Amniotic epithelial cell (primary cell): ENCODE data around the gene CCDC102B.
A peak's percentile ranks its signal among the peaks of the same experiment; 100 is the strongest.
"Not testable (repeated sequence)": the region's sequence is repeated elsewhere in the genome, so short reads cannot be mapped to it uniquely, and the experiment has no call there.

Source experiments
- DNase-seq: peaks from one replicate; pipeline ENCODE4 v3.0.0-alpha.2; 2010; ENCODE audit warnings: low read depth

CCDC102B gene

GRCh38 chr18:68797871-68798270 is at the start of gene CCDC102B:
Gene CCDC102B, plus strand, starts transcription at chr18:68798080. Its CDS starts 38,684 bp downstream, at chr18:68836764.
- peak; percentile 23 for DNase-seq

GRCh38 chr18:68757126-68757525 is 40.8 kb upstream of the CCDC102B start:
- DNase-seq, result no peak

- no peak for DNase-seq
Measured at GRCh38 chr18:68759308-68759707, 38.6 kb upstream of the CCDC102B start.

- no peak for DNase-seq
Measured at GRCh38 chr18:68763083-68763482, 34.8 kb upstream of the CCDC102B start.

- DNase-seq, result no peak
Measured at GRCh38 chr18:68764016-68764415, 33.9 kb upstream of the CCDC102B start.

GRCh38 chr18:68766433-68766832 is 31.4 kb upstream of the CCDC102B start:
- DNase-seq, result no peak

- no peak for DNase-seq
Measured at GRCh38 chr18:68769461-68769860, 28.4 kb upstream of the CCDC102B start.

- DNase-seq, result no peak
Measured at GRCh38 chr18:68772268-68772667, 25.6 kb upstream of the CCDC102B start.

GRCh38 chr18:68778280-68778886 is 19.5 kb upstream of the CCDC102B start:
- DNase-seq, result no peak

- DNase-seq, result peak; percentile 91
Measured at GRCh38 chr18:68779169-68779568, 18.7 kb upstream of the CCDC102B start.

GRCh38 chr18:68780802-68781635 is 16.9 kb upstream of the CCDC102B start:
- DNase-seq, result no peak

GRCh38 chr18:68783506-68783905 is 14.4 kb upstream of the CCDC102B start:
- no peak for DNase-seq

- no peak for DNase-seq
Measured at GRCh38 chr18:68784071-68784470, 13.8 kb upstream of the CCDC102B start.

- not testable (repeated sequence) for DNase-seq
Measured at GRCh38 chr18:68790290-68790689, 7.6 kb upstream of the CCDC102B start.

GRCh38 chr18:68791801-68792200 is 6.1 kb upstream of the CCDC102B start:
- no peak for DNase-seq

GRCh38 chr18:68793951-68794350 is 3.9 kb upstream of the CCDC102B start:
- DNase-seq, result no peak

GRCh38 chr18:68796936-68797690 is 767 bp upstream of the CCDC102B start:
- DNase-seq, result peak; percentile 47

- DNase-seq, result no peak
Measured at GRCh38 chr18:68800075-68800474, 2.2 kb downstream of the CCDC102B start.

- DNase-seq, result peak; percentile 60
Measured at GRCh38 chr18:68803356-68803755, 5.5 kb downstream of the CCDC102B start.

GRCh38 chr18:68817584-68817983 is 19.7 kb downstream of the CCDC102B start:
- DNase-seq, result peak; percentile 87

- DNase-seq, result no peak
Measured at GRCh38 chr18:68818584-68818983, 20.7 kb downstream of the CCDC102B start.

- no peak for DNase-seq
Measured at GRCh38 chr18:68822926-68823325, 25.0 kb downstream of the CCDC102B start.

- no peak for DNase-seq
Measured at GRCh38 chr18:68826121-68826520, 28.2 kb downstream of the CCDC102B start.
